SK-MEL-5 (cell line): ENCODE data around the gene IL1RAPL1. TPM values are rescaled to one million over a fixed set of nuclear protein-coding genes. Genes with fewer than 3 reads are reported as not detected.

Experiments used
- DNase-seq: peaks from one replicate; pipeline ENCODE4 v3.0.0-alpha.2; 2016; ENCODE audit warnings: low read depth, low spot score
- in situ Hi-C: cut with HindIII; loops from 2 replicates; pipeline ENCODE4 v1.10.0; 2016; ENCODE audit warnings: low sequenced_read_pairs, high pct_unique_total_duplicates, low pct_unique_long_range_greater_than_20kb
- small RNA-seq, 2 experiments: library from RNA; depleted of rRNA; stranded (forward); fragments of <200 nt; gene quantifications; one replicate each; pipeline ENCODE3, GENCODE V24; 2014
- total RNA-seq: library from RNA; depleted of rRNA; stranded (reverse); fragments of >200 nt; shearing (Covaris generic); gene quantifications from 2 replicates; pipeline ENCODE4 v1.2.3, GENCODE V29; 2014

Gene IL1RAPL1
- total RNA-seq, 1 experiment from 2014 or later = 0.32 TPM

DNA sequence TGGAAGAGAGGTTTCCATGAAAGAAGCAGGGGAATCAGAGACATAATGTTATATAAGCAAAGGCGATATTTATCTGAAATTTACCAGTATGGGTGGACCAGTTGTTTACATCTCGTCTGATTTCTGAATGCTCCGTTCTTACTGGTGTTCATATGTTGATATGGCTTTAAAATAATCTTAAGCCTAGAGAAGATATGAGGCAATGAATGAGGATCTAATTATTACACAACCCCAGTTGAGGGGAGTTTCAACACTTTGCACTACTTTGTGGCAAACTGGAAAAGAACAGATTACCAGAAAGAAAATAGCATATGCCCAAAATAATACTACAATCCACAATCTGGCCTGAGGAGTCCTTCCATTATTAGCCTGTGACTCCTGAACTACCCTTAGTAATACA is 1364.8 kb downstream of the IL1RAPL1 start:
- in situ Hi-C loops = no loop called here
- DNase-seq = no peak

DNA sequence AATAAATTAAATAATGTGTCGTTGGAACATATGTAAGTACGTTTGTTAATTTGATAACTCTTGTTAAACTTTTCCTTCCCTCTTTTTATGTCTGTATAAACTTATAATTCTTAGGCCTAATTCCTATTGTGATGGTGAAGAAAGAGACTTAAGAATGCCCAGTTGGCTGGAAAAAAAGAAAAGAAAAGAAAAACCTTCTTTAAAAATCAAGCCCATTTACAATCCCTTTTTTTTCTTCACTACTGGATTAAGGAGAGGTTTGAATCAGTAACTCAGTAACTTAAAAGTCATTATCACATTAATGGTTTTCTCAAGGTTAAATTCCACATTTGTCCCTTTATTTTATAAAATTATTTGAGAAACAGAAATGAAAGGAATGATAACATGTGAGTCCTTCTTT is 1374.8 kb downstream of the IL1RAPL1 start:
- no peak for DNase-seq
- in situ Hi-C loops = no loop called here

DNA sequence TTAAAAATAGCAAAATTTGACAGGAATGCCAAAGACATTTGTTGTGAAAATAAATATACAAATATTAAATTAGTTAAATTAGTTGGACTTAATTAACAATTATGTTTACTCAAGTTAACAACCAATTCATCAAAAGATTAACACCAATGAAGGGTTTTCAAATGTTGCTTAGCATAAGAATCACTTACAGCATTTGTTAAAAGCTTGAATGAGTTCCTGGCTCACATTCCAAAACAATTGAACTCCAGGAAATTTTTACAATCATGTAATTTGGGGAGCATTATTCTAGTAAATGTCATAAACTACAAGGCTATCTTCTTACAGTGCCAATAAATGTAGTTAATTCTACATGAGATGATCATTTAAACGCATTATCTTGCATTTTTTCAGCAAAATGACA is 1378.4 kb downstream of the IL1RAPL1 start:
- no peak for DNase-seq
- in situ Hi-C loops = no loop called here

DNA sequence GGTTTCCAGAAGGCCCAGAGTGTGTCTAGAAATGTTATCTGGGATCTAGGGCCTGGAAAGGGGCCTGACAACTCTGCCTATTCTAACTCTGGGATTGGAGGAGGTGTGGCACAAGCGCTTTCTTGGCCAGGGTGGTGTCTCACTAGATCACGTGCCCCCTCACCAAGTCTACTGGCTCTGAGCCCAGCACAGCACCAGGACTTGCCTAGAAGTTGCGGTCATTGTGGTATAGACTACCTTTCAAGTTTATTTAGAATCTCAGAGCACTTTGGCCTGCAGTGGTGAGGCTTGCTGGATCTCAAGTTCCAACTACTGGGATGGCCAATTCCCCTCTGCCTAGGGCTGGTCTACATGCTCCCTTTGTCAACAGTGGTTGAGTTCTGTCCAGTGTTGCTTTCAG is 1404.8 kb downstream of the IL1RAPL1 start:
- in situ Hi-C loops = no loop called here
- no peak for DNase-seq

DNA sequence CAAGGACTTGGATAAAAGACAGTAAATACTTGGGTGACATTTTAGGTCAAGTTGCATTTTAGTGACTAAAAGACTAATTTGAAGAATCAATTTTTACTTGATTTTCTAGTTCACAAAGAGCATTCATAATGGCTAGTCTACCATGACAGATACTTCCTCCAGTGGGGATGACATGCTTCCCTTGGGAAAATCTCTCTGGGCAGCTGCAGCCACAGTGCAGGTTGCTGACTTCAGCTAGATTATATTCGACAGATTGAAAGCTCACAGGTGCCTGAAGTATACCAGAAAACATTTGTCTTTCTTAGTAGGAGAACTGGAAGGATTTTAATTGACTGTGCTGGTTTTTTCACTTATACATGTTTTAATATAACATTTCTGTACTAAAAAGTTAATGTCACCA is 1418.6 kb downstream of the IL1RAPL1 start:
- in situ Hi-C loops = no loop called here

More for the DNA sequence above, 1418.6 kb downstream of the IL1RAPL1 start:
- DNase-seq = no peak

Small RNA genes lying within 50 kb of the gene (small RNA-seq; reads per million reads assigned to genes)
- 0 reads per million in 2 experiments for gene MIR4666B
- 0 to 0.46 reads per million in 2 experiments for gene RF00284
- 0.39 to 4.9 reads per million in 2 experiments for gene RNA5SP500
